HG03354 (cell line): Measurements from ENCODE around the gene ANO7.

Source experiments
- ATAC-seq: cut with Tn5 transposase; IDR thresholded peaks from one replicate; pipeline ENCODE4 v1.9.1; 2021; ENCODE audit warnings: mild to moderate bottlenecking; ENCODE audit not compliant: unreplicated experiment, poor library complexity, severe bottlenecking

ANO7 gene

DNA sequence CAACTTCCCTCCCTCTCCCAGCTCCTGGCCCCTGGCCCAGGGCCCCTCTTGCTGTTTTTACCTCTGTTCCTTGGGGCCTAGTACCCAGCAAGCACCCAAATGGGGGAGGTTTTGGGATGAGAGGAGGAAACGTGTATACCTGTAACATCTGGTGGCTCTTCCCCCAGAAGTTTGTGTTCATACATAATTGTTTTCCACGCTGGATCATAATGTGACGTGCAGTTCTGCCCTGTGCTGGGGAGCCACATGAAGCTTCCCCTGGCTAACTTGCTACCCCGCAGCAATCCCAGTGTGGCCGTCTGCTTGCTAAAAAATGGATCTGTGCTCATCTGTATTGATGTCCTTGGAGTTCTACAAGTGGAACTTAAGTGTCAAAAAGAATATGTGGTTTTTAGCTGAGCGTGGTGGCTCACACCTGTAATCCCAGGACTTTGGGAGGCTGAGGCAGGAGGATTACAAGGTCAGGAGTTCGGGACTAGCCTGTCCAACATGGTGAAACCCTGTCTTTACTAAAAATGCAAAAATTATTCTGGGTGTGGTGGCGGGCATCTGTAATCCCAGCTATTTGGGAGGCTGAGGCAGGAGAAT lies 36.5 kb downstream of the ANO7 start:
- ATAC-seq = no peak

GRCh38 chr2:241225545-241225944 lies 37.1 kb downstream of the ANO7 start:
- no peak for ATAC-seq

- no peak for ATAC-seq
Observed at GRCh38 chr2:241225983-241226382, 37.5 kb downstream of the ANO7 start.

DNA sequence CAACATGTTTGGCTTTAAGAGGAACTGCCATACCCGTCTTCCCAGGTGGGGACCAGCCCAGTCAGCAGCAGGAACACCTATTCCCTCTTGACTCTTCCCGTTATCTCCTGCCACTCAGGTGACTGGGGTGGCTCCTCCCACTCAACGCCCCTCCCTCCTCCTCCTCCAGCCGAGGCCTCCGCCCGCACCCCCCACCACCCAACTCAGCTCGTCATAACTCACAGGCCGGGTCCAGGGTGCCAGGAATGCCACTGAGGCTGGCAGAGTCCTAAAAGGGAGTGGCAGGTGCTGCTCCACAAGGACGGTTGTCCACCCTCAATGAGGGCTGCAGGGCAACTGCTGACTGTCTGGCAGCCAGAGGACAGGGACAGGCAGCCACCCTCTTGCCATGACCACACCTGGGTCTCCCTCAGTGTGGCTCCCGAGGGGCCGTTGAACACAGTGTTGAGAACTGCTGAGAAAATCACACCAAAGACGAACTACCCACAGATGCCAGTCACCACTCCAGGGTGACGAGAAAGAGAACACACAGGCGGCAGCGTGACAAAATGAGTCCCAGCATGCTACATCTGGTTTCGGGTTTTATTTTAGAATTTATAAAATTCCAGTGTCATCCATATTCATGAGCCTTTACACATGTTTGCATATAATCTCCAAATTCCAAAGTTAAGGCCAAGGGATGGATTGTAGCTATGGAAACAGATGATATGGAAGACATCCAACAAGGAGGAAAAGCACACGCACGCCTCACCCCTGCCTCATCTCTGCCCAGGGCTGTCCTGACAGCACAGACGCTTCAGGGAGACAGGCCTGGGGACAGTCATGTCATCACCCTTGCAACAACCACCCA lies 38.5 kb downstream of the ANO7 start:
- ATAC-seq = no peak

GRCh38 chr2:241227594-241227993 lies 39.1 kb downstream of the ANO7 start:
- ATAC-seq = no peak

GRCh38 chr2:241228081-241228859 lies 39.8 kb downstream of the ANO7 start:
- ATAC-seq = no peak

GRCh38 chr2:241228860-241229516 lies 40.5 kb downstream of the ANO7 start:
- no peak for ATAC-seq

DNA sequence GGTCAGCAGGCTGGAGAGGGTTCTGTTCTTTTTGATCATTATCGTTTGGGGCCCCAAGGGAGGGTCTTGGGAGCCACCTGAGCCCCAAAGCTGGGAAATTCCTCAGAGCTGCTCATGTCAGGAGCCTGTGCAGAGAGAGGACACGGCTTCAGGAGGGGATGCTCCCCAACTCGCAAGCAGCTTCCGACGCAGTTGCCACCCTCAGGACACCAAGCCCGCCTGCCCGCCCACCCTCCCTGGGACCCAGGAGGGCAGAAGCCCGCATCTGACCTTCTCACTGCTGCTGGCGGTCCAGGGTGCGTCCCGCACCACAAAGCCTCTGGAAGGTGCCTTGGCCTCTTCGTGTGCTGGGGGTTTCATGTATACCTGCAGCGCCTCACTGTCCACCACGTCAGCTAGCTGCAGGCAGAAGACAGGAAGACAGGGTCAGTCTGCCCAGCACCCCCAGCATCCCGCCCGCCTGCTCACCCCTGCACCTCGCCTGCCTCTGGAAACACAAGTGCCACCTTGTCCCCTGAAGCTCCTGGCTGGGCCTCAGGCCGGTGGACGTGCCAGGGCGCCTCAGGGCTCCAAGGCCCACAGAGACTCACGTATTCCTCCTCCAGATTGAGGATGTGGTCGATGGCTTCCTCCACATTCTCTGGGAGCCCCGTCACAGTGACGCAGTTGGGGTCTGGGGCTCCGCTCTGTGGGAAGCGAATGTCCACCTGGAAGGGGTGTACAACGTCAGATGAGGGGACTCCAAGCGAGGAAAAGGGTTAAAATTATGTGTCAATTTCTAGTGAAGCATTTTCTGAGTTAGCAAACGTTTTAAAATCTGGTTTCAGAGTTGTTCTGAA lies 41.3 kb downstream of the ANO7 start:
- ATAC-seq = no peak

GRCh38 chr2:241230435-241230834 lies 42.0 kb downstream of the ANO7 start:
- no peak for ATAC-seq

- no peak for ATAC-seq
Observed at GRCh38 chr2:241232736-241233575, 44.5 kb downstream of the ANO7 start.

GRCh38 chr2:241234066-241234790 lies 45.8 kb downstream of the ANO7 start:
- ATAC-seq = no peak

GRCh38 chr2:241234962-241235740 lies 46.7 kb downstream of the ANO7 start:
- no peak for ATAC-seq

DNA sequence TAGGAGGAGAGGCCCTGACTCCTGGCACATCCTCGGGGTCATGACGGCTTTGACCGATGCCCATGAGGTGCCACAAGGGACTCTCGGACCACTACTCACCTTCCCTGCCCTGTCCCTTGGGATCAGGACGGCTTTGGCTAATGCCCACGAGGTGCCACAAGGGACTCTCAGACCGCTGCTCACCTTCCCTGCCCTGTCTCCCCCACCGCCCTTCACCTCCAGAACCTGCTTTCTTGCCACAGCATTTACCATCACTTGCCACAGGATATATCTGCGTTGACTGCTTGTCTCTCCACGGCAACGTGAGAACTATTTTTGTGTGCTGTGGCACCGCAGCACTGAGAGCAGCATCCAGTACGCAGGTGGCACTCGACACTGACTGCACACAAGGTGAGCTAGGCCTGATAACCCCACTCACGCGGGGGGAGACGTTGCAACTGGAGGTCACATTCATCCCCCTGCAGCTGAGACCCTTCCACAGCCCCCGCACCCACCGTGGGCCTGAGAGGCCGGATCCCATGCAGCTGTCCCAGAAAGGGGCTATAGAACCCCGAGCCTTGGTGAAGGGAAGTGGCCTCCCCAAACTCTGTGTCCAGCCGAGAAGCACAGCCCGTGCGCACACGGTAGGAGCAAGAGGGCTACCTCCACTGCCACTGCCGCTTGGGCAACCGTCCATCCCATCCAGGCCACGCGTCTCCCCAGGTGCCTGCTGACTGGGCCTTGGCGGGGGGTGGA lies 47.5 kb downstream of the ANO7 start:
- ATAC-seq = no peak

DNA sequence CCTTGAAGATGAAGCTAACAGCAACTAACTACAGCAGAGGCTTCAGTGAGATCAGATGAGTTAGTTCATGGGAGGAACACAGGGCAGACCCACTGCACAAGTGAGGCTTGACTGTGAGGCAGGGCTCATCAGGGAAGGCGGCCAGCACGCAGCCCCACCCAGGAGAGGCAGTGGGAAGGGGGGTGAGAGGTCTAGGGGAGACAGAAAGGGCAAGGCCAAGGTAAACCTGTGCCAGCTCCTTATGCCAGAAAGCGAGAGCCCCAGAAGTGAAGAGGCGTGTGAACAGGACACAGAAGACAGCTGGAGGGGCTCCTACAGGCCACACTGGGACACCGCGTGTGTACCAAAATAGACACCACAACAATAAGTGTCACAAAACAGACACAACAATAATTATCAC lies 48.6 kb downstream of the ANO7 start:
- ATAC-seq = no peak

- ATAC-seq = no peak
Observed at GRCh38 chr2:241237949-241238371, 49.5 kb downstream of the ANO7 start.

GRCh38 chr2:241238693-241239198 lies 50.3 kb downstream of the ANO7 start:
- ATAC-seq = no peak
